Left cardiac atrium (tissue), 4 donors: ENCODE data around the gene BTBD17. TPM values are rescaled to one million over a fixed set of nuclear protein-coding genes. Genes with fewer than 3 reads are reported as not detected.
"Not testable (repeated sequence)": the region's sequence is repeated elsewhere in the genome, so short reads cannot be mapped to it uniquely, and the experiment has no call there.

Experiments
- ATAC-seq, 2 donors: fragments of 200-7000 bp; cut with Tn5 transposase; one replicate each; pipeline ENCODE4 v1.9.1; 2020; ENCODE audit warnings: mild to moderate bottlenecking in 2 of 2, moderate library complexity in 2 of 2
- DNase-seq: peaks from one replicate; pipeline ENCODE4 v3.0.0-alpha.2; 2020
- intact Hi-C, 2 donors: fragments of 100-400 bp; cut with DNase I; formaldehyde crosslinking; loops; one replicate each; pipeline versions ENCODE4 v1.14.1 to v1.15.1; 2022 to 2023
- long read RNA-seq: library from polyadenylated mRNA; unstranded; transcript quantifications from one replicate; pipeline ENCODE4 v2.0.0, GENCODE V29; 2021
- total RNA-seq, 2 donors: library from RNA; stranded (reverse); fragmentation: NEBNext Ultra II Directional; extraction: Animal tissue kit (Norgen Biotek cat#: 25700); gene quantifications; one replicate each; pipeline ENCODE4 v1.2.1, GENCODE V29; 2021
- donor health status: DM: no; HTN: yes; CAD: no.
- donor health status: DM: no; HTN: yes; CAD: no; lungs with severe emphysema.
- donor health status: DM: yes; HTN: yes; CAD: no.
- donor health status: Dilated cardiomyopathy.

BTBD17 gene
- total RNA-seq, result not detected
- long read RNA-seq, result 0 reads

- intact Hi-C loops, result loop anchor here (2.0 to 5.0 kb wide), 3 partner anchors 59 to 151 kb away; partner anchors contain the start of gene TTYH2 (in 1 of the 2)
- ATAC-seq, result peak; percentile 78 to 88
- DNase-seq, result peak; percentile 66
Measured at GRCh38 chr17:74361230-74362068, at the start of gene BTBD17. BTBD17 (minus strand) TSS chr17:74361868; CDS start chr17:74361819, 49 bp downstream.

- DNase-seq (no peak), ATAC-seq (no peak)
- intact Hi-C loops, result no loop called here
Measured at GRCh38 chr17:74410001-74410443, 48.4 kb upstream of the BTBD17 start.

GRCh38 chr17:74408815-74409214 is 47.1 kb upstream of the BTBD17 start:
- ATAC-seq (no peak), DNase-seq (no peak)
- intact Hi-C loops, result no loop called here

- intact Hi-C loops, result no loop called here
- DNase-seq, result no peak
- peak in 1 of 2 donors; percentile 65 for ATAC-seq
Measured at GRCh38 chr17:74408262-74408661, 46.6 kb upstream of the BTBD17 start.

GRCh38 chr17:74407384-74407783 is 45.7 kb upstream of the BTBD17 start:
- DNase-seq, result no peak
- intact Hi-C loops, result no loop called here
- ATAC-seq, result no peak

GRCh38 chr17:74405311-74405710 is 43.6 kb upstream of the BTBD17 start:
- ATAC-seq, DNase-seq, intact Hi-C loops: not testable (repeated sequence)

GRCh38 chr17:74404789-74405188 is 43.1 kb upstream of the BTBD17 start:
- no peak for ATAC-seq
- intact Hi-C loops, result no loop called here

GRCh38 chr17:74404218-74404617 is 42.5 kb upstream of the BTBD17 start:
- DNase-seq (no peak), ATAC-seq (no peak)
- intact Hi-C loops, result no loop called here

More at GRCh38 chr17:74404789-74405188, 43.1 kb upstream of the BTBD17 start:
- DNase-seq, result no peak

- no peak for DNase-seq
- intact Hi-C loops, result no loop called here
- ATAC-seq, result no peak
Measured at GRCh38 chr17:74403512-74404137, 42.0 kb upstream of the BTBD17 start.

- ATAC-seq (no peak), DNase-seq (no peak)
- intact Hi-C loops, result no loop called here
Measured at GRCh38 chr17:74402048-74402447, 40.4 kb upstream of the BTBD17 start.

- DNase-seq (no peak), ATAC-seq (no peak)
- intact Hi-C loops, result no loop called here
Measured at GRCh38 chr17:74396567-74396966, 34.9 kb upstream of the BTBD17 start.

GRCh38 chr17:74394977-74395376 is 33.3 kb upstream of the BTBD17 start:
- DNase-seq, result no peak
- no peak for ATAC-seq
- intact Hi-C loops, result no loop called here

GRCh38 chr17:74394275-74394950 is 32.7 kb upstream of the BTBD17 start:
- ATAC-seq (no peak), DNase-seq (no peak)
- intact Hi-C loops, result no loop called here

- ATAC-seq (peak in 1 of 2 donors; percentile 58), DNase-seq (no peak)
- intact Hi-C loops, result no loop called here
Measured at GRCh38 chr17:74393346-74393942, 31.8 kb upstream of the BTBD17 start.

GRCh38 chr17:74392848-74393247 is 31.2 kb upstream of the BTBD17 start:
- no peak for ATAC-seq
- DNase-seq, result no peak
- intact Hi-C loops, result no loop called here

- DNase-seq (no peak), ATAC-seq (no peak)
- intact Hi-C loops, result no loop called here
Measured at GRCh38 chr17:74391771-74392170, 30.1 kb upstream of the BTBD17 start.

GRCh38 chr17:74390680-74391653 is 29.3 kb upstream of the BTBD17 start:
- intact Hi-C loops, result no loop called here
- no peak for DNase-seq
- ATAC-seq, result peak in 1 of 2 donors; percentile 76
